SK-N-SH (cell line): ENCODE measurements around the gene EIF5A2.
"Not testable (repeated sequence)": the region's sequence is repeated elsewhere in the genome, so short reads cannot be mapped to it uniquely, and the experiment has no call there.

ENCODE experiments used
- CTCF ChIP-seq: fragments of 200-600 bp; sonication (generic); IDR thresholded peaks from 2 replicates; pipeline ENCODE4 v1.6.1; 2017; ENCODE audit warnings: antibody characterized with exemption, mild to moderate bottlenecking, moderate library complexity
- EP300 ChIP-seq, 2 experiments: IDR thresholded peaks; 2 replicates each; pipeline versions ENCODE4 v1.4.0 to v1.6.1; 2012; ENCODE audit warnings: borderline replicate concordance in 1 of 2, low read depth in 1 of 2, low read length in 1 of 2
- EZH2phosphoT487 ChIP-seq: fragments of 200-600 bp; sonication (generic); IDR thresholded peaks from 2 replicates; pipeline ENCODE4 v1.6.1; 2017; ENCODE audit warnings: low read depth, mixed run types, mild to moderate bottlenecking, antibody characterized with exemption, moderate library complexity, borderline replicate concordance
- MEF2A ChIP-seq: IDR thresholded peaks from 2 replicates; pipeline ENCODE4 v1.4.0; 2012; ENCODE audit warnings: low read depth, borderline replicate concordance
- PBX3 ChIP-seq: IDR thresholded peaks from 2 replicates; pipeline ENCODE4; 2012
- RAD21 ChIP-seq: IDR thresholded peaks from 2 replicates; pipeline ENCODE4 v1.6.1; 2012; ENCODE audit warnings: mild to moderate bottlenecking, low read length
- SIN3A ChIP-seq: IDR thresholded peaks from 2 replicates; pipeline ENCODE4 v1.6.1; 2012; ENCODE audit warnings: low read depth, mild to moderate bottlenecking, low read length, moderate library complexity, borderline replicate concordance
- TAF1 ChIP-seq: IDR thresholded peaks from 2 replicates; pipeline ENCODE4 v1.6.1; 2012; ENCODE audit warnings: low read depth, mild to moderate bottlenecking, low read length, moderate library complexity, borderline replicate concordance
- TEAD4 ChIP-seq: IDR thresholded peaks from 2 replicates; pipeline ENCODE4 v1.4.0; 2012; ENCODE audit warnings: mild to moderate bottlenecking, borderline replicate concordance; ENCODE audit not compliant: insufficient read depth
- ZBTB33 ChIP-seq: IDR thresholded peaks from 2 replicates; pipeline ENCODE4 v1.4.0; 2012; ENCODE audit warnings: low read depth, borderline replicate concordance

GRCh38 chr3:170897199-170897598 lies 11.2 kb downstream of the EIF5A2 start:
- not testable (repeated sequence) for TF ChIP-seq EZH2phosphoT487; PBX3; MEF2A; SIN3A; CTCF; RAD21; TEAD4; EP300 (IDR thresholded peaks at IDR 0.05; ENCODE audit: borderline replicate concordance in 1 of 2, low read depth in 1 of 2, low read length in 1 of 2); TAF1; ZBTB33
